ENCODE measurements around the gene USP14. TPM values are rescaled to one million over a fixed set of nuclear protein-coding genes. Genes with fewer than 3 reads are reported as not detected.

USP14 gene
- total RNA-seq, 4 donors from 2014 or later = 31.1 to 40.1 (median 36.0) TPM

GRCh38 chr18:220708-221107, 62.4 kb downstream of the USP14 start:
- no peaks in the 10 kb centered on the region for H3K9me3 ChIP-seq
- no peaks in the 10 kb centered on the region for H3K27me3 ChIP-seq
- no peak for TF ChIP-seq CTCF (IDR thresholded peaks at IDR 0.05)
- no peak for TF ChIP-seq POLR2A (IDR thresholded peaks at IDR 0.05)
- intact Hi-C loops (cut with DNase I) = no loop called here
- no peak for DNase-seq
- H3K4me1 ChIP-seq = no peaks in the 10 kb centered on the region
- peaks cover 0 to 77% (median 14%) of the 10 kb centered on the region in 3 donors for H3K36me3 ChIP-seq
- H3K27ac ChIP-seq = no peak overlapping the region
- H3K4me3 ChIP-seq = no peak overlapping the region

- no peak for TF ChIP-seq CTCF (IDR thresholded peaks at IDR 0.05)
- no peak for TF ChIP-seq POLR2A (IDR thresholded peaks at IDR 0.05)
- intact Hi-C loops (cut with DNase I) = no loop called here
- WGBS, 2 donors = 89 to 93% methylated on average over 4 of the region's 4 CpGs
- Histone ChIP-seq H3K4me1 (no peaks in the 10 kb centered on the region), H3K27ac (no peak overlapping the region), H3K4me3 (no peak overlapping the region), H3K9me3 (no peaks in the 10 kb centered on the region), H3K27me3 (no peaks in the 10 kb centered on the region), H3K36me3 (peaks cover 0 to 52% (median 7%) of the 10 kb centered on the region in 3 donors)
- no peak for DNase-seq
Observed at GRCh38 chr18:225745-226144, 67.4 kb downstream of the USP14 start.

GRCh38 chr18:227374-227773, 69.0 kb downstream of the USP14 start:
- DNase-seq = no peak
- peaks cover 0 to 47% (median 7%) of the 10 kb centered on the region in 3 donors for H3K36me3 ChIP-seq
- H3K4me1 ChIP-seq = no peaks in the 10 kb centered on the region
- no peak overlapping the region for H3K4me3 ChIP-seq
- WGBS, 2 donors = 93 to 95% methylated on average over 6 of the region's 6 CpGs
- H3K27me3 ChIP-seq = no peaks in the 10 kb centered on the region
- H3K27ac ChIP-seq = no peak overlapping the region
- intact Hi-C loops (cut with DNase I) = no loop called here
- no peaks in the 10 kb centered on the region for H3K9me3 ChIP-seq
- TF ChIP-seq POLR2A (IDR thresholded peaks at IDR 0.05) = no peak
- TF ChIP-seq CTCF (IDR thresholded peaks at IDR 0.05) = no peak

GRCh38 chr18:227902-228301, 69.5 kb downstream of the USP14 start:
- peaks cover 0 to 42% (median 7%) of the 10 kb centered on the region in 3 donors for H3K36me3 ChIP-seq
- no peak for DNase-seq
- H3K27me3 ChIP-seq = no peaks in the 10 kb centered on the region
- no peak overlapping the region for H3K4me3 ChIP-seq
- no peak overlapping the region for H3K27ac ChIP-seq
- intact Hi-C loops (cut with DNase I) = no loop called here
- 88 to 93% methylated on average over 4 of the region's 4 CpGs for WGBS, 2 donors
- no peak for TF ChIP-seq POLR2A (IDR thresholded peaks at IDR 0.05)
- no peak for TF ChIP-seq CTCF (IDR thresholded peaks at IDR 0.05)
- H3K4me1 ChIP-seq = no peaks in the 10 kb centered on the region
- no peaks in the 10 kb centered on the region for H3K9me3 ChIP-seq

GRCh38 chr18:228586-228985, 70.2 kb downstream of the USP14 start:
- Histone ChIP-seq H3K27ac (no peak overlapping the region), H3K9me3 (no peaks in the 10 kb centered on the region), H3K36me3 (peaks cover 0 to 35% (median 7%) of the 10 kb centered on the region in 3 donors), H3K4me3 (no peak overlapping the region), H3K27me3 (no peaks in the 10 kb centered on the region), H3K4me1 (no peaks in the 10 kb centered on the region)
- 91 to 92% methylated on average over 1 of the region's 1 CpG for WGBS, 2 donors
- no peak for TF ChIP-seq POLR2A (IDR thresholded peaks at IDR 0.05)
- no peak for TF ChIP-seq CTCF (IDR thresholded peaks at IDR 0.05)
- DNase-seq = no peak
- intact Hi-C loops (cut with DNase I) = no loop called here
